ENCODE results near the gene DOK6. TPM values are rescaled to one million over a fixed set of nuclear protein-coding genes. Genes with fewer than 3 reads are reported as not detected.

Gene DOK6
- polyA plus RNA-seq, 4 donors: 0.27 to 5.7 (median 0.63) TPM; not detected in 1

DNA sequence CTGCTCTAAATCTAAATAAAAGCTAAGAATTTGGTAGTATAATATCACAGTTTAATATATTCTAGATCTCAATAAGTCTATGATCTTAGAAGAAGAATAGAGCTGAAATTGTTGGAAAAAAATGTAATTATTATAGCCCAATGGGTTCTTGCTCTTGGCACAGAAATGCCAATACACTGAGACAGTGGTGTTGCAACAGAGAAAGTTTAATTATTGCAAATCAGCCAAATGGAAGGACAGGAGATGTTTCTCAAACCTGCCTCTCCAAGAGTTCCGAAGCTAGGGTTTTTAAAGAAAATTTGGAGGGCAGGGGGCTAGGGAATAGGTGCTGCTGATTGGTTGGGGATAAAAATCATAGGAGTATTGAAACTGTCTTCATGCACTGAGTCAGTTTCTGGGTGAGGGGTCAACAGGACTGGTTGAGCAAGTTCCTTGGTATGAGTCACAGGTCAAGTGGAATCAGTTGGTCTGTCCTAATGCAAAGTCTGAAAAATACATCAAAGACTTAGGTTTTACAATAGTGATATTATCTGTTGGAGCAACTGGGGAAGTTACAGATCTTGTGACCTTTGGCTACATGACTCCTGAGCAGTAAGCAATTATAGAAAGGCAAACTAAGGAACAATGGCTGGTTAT is 318.3 kb downstream of the DOK6 start:
- Histone ChIP-seq H3K4me1 (ENCODE audit: control insufficient read depth in 3 of 3, insufficient read depth in 2 of 3, low read depth in 1 of 3, low read length in 2 of 3) (no peaks in the 10 kb centered on the region), H3K27me3 (ENCODE audit: control insufficient read depth in 3 of 3, insufficient read depth in 3 of 3, low read length in 3 of 3) (no peaks in the 10 kb centered on the region), H3K9me3 (ENCODE audit: control insufficient read depth in 2 of 2, insufficient read depth in 1 of 2, low read depth in 1 of 2, low read length in 1 of 2) (peaks cover 0 to 17% of the 10 kb centered on the region in 2 donors), H3K27ac (ENCODE audit: low read depth in 1 of 3, low read length in 2 of 3) (no peak overlapping the region), H3K4me3 (ENCODE audit: low read depth in 1 of 3, low read length in 3 of 3) (no peak overlapping the region), H3K36me3 (ENCODE audit: control insufficient read depth in 3 of 3, insufficient read depth in 2 of 3, low read depth in 1 of 3, low read length in 3 of 3) (no peaks in the 10 kb centered on the region)
- 76 to 84% (median 78%) methylated on average over 1 of the region's 1 CpG for WGBS, 3 donors
- no peak for FAIRE-seq
- DNase-seq: no peak

GRCh38 chr18:69720422-69720821 is 319.7 kb downstream of the DOK6 start:
- Histone ChIP-seq H3K27me3 (ENCODE audit: control insufficient read depth in 3 of 3, insufficient read depth in 3 of 3, low read length in 3 of 3) (no peaks in the 10 kb centered on the region), H3K9me3 (ENCODE audit: control insufficient read depth in 2 of 2, insufficient read depth in 1 of 2, low read depth in 1 of 2, low read length in 1 of 2) (peaks cover 0 to 17% of the 10 kb centered on the region in 2 donors), H3K36me3 (ENCODE audit: control insufficient read depth in 3 of 3, insufficient read depth in 2 of 3, low read depth in 1 of 3, low read length in 3 of 3) (no peaks in the 10 kb centered on the region), H3K4me3 (ENCODE audit: low read depth in 1 of 3, low read length in 3 of 3) (no peak overlapping the region), H3K4me1 (ENCODE audit: control insufficient read depth in 3 of 3, insufficient read depth in 2 of 3, low read depth in 1 of 3, low read length in 2 of 3) (no peaks in the 10 kb centered on the region), H3K27ac (ENCODE audit: low read depth in 1 of 3, low read length in 2 of 3) (no peak overlapping the region)
- DNase-seq (no peak), FAIRE-seq (no peak)
- WGBS, 3 donors: 64 to 68% (median 67%) methylated on average over 4 of the region's 4 CpGs

DNA sequence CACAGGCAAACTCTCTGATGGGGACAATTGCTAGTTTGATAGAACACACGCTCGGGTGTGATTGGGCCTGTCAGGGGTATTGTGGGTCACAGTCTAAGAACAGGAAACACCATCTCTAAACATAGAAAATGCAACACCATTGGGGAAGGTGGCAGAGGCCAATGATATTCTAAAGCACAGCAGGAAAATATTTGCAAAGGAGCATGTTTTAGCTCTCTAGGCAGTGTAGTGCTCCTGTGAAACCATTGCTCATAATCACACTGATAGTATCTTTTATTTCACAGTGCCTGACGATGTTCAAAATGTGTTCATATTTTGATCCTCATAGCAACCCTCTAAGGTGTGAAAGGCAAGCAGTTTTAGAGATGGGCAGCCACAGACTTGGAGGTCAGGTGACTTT is 322.7 kb downstream of the DOK6 start:
- H3K27ac ChIP-seq (ENCODE audit: low read depth in 1 of 3, low read length in 2 of 3): no peak overlapping the region
- peaks cover 0 to 7% of the 10 kb centered on the region in 2 donors for H3K9me3 ChIP-seq (ENCODE audit: control insufficient read depth in 2 of 2, insufficient read depth in 1 of 2, low read depth in 1 of 2, low read length in 1 of 2)
- H3K36me3 ChIP-seq (ENCODE audit: control insufficient read depth in 3 of 3, insufficient read depth in 2 of 3, low read depth in 1 of 3, low read length in 3 of 3): no peaks in the 10 kb centered on the region
- H3K27me3 ChIP-seq (ENCODE audit: control insufficient read depth in 3 of 3, insufficient read depth in 3 of 3, low read length in 3 of 3): no peaks in the 10 kb centered on the region
- no peak overlapping the region for H3K4me3 ChIP-seq (ENCODE audit: low read depth in 1 of 3, low read length in 3 of 3)
- no peaks in the 10 kb centered on the region for H3K4me1 ChIP-seq (ENCODE audit: control insufficient read depth in 3 of 3, insufficient read depth in 2 of 3, low read depth in 1 of 3, low read length in 2 of 3)
- FAIRE-seq (no peak), DNase-seq (no peak)
- WGBS, 3 donors: 65 to 76% (median 72%) methylated on average over 3 of the region's 3 CpGs

DNA sequence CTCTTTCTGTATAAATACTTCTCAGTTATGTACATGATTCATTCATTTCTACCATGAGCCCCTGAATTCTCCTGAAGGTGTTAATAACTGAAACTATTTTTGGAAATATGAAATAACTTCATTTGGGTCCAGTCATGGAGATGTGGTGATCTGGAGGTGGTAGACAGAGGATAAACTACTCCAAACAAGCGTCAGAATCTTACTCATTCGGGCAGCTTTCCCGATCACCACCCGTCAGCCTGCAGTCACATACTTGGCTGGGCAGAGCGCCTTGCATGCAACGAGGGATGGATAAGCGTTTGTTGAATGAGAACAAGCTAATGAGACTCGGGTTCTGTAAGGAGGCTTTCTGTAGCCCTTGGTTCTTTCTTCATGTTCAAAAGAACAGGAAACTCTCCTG is 324.3 kb downstream of the DOK6 start:
- DNase-seq: no peak
- Histone ChIP-seq H3K36me3 (ENCODE audit: control insufficient read depth in 3 of 3, insufficient read depth in 2 of 3, low read depth in 1 of 3, low read length in 3 of 3) (no peaks in the 10 kb centered on the region), H3K27me3 (ENCODE audit: control insufficient read depth in 3 of 3, insufficient read depth in 3 of 3, low read length in 3 of 3) (no peaks in the 10 kb centered on the region), H3K4me3 (ENCODE audit: low read depth in 1 of 3, low read length in 3 of 3) (no peak overlapping the region), H3K27ac (ENCODE audit: low read depth in 1 of 3, low read length in 2 of 3) (no peak overlapping the region), H3K4me1 (ENCODE audit: control insufficient read depth in 3 of 3, insufficient read depth in 2 of 3, low read depth in 1 of 3, low read length in 2 of 3) (no peaks in the 10 kb centered on the region), H3K9me3 (ENCODE audit: control insufficient read depth in 2 of 2, insufficient read depth in 1 of 2, low read depth in 1 of 2, low read length in 1 of 2) (no peaks in the 10 kb centered on the region)
- no peak for FAIRE-seq
- WGBS, 3 donors: 92% methylated on average over 8 of the region's 8 CpGs

DNA sequence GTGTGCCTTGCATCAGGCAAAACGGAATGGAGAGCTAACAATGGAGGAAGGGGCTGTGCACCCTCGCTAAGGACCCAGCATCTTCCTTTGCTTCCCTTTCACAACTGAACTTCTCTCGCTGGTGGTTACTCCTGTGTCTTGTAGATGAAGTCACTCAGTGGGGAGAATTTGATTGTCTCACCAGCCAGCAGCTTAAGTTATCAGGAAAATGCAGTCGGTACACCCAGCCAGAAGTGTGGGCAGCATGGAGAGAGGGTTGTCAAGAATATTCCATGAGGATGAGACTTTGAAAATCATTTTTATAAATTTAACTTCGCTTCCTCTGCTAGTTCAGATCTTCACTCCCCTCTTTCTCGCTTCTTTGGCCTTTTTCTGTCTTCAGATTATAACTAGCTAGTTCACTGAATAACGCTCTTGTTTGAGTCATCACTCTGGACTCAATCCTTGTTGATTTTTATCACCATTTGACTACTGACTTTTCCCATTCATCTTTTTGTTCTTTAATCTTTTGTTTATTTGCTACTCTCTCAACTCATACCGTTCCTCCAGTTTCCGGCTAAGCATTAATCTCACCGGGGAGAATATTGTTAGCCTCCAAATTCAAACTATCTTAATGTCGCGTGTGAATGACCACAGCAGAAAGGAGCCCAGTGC is 325.3 kb downstream of the DOK6 start:
- no peak for FAIRE-seq

GRCh38 chr18:69727912-69728572 is 327.4 kb downstream of the DOK6 start:
- DNase-seq: no peak
- H3K9me3 ChIP-seq (ENCODE audit: control insufficient read depth in 2 of 2, insufficient read depth in 1 of 2, low read depth in 1 of 2, low read length in 1 of 2): no peaks in the 10 kb centered on the region
- 82 to 85% (median 84%) methylated on average over 5 of the region's 5 CpGs for WGBS, 3 donors
- H3K27me3 ChIP-seq (ENCODE audit: control insufficient read depth in 3 of 3, insufficient read depth in 3 of 3, low read length in 3 of 3): no peaks in the 10 kb centered on the region
- H3K27ac ChIP-seq (ENCODE audit: low read depth in 1 of 3, low read length in 2 of 3): no peak overlapping the region
- H3K4me3 ChIP-seq (ENCODE audit: low read depth in 1 of 3, low read length in 3 of 3): no peak overlapping the region
- H3K36me3 ChIP-seq (ENCODE audit: control insufficient read depth in 3 of 3, insufficient read depth in 2 of 3, low read depth in 1 of 3, low read length in 3 of 3): no peaks in the 10 kb centered on the region
- FAIRE-seq: no peak
- H3K4me1 ChIP-seq (ENCODE audit: control insufficient read depth in 3 of 3, insufficient read depth in 2 of 3, low read depth in 1 of 3, low read length in 2 of 3): no peaks in the 10 kb centered on the region

More for the DNA sequence above, 325.3 kb downstream of the DOK6 start:
- Histone ChIP-seq H3K9me3 (ENCODE audit: control insufficient read depth in 2 of 2, insufficient read depth in 1 of 2, low read depth in 1 of 2, low read length in 1 of 2) (no peaks in the 10 kb centered on the region), H3K36me3 (ENCODE audit: control insufficient read depth in 3 of 3, insufficient read depth in 2 of 3, low read depth in 1 of 3, low read length in 3 of 3) (no peaks in the 10 kb centered on the region), H3K4me3 (ENCODE audit: low read depth in 1 of 3, low read length in 3 of 3) (no peak overlapping the region), H3K27ac (ENCODE audit: low read depth in 1 of 3, low read length in 2 of 3) (no peak overlapping the region), H3K27me3 (ENCODE audit: control insufficient read depth in 3 of 3, insufficient read depth in 3 of 3, low read length in 3 of 3) (no peaks in the 10 kb centered on the region), H3K4me1 (ENCODE audit: control insufficient read depth in 3 of 3, insufficient read depth in 2 of 3, low read depth in 1 of 3, low read length in 2 of 3) (no peaks in the 10 kb centered on the region)
- 81 to 83% (median 82%) methylated on average over 12 of the region's 12 CpGs for WGBS, 3 donors
- no peak for DNase-seq

- no peaks in the 10 kb centered on the region for H3K27me3 ChIP-seq (ENCODE audit: control insufficient read depth in 3 of 3, insufficient read depth in 3 of 3, low read length in 3 of 3)
- H3K4me3 ChIP-seq (ENCODE audit: low read depth in 1 of 3, low read length in 3 of 3): no peak overlapping the region
- 51 to 79% (median 56%) methylated on average over 1 of the region's 1 CpG for WGBS, 3 donors
- DNase-seq (no peak), FAIRE-seq (no peak)
- H3K9me3 ChIP-seq (ENCODE audit: control insufficient read depth in 2 of 2, insufficient read depth in 1 of 2, low read depth in 1 of 2, low read length in 1 of 2): peaks cover 0 to 6% of the 10 kb centered on the region in 2 donors
- H3K36me3 ChIP-seq (ENCODE audit: control insufficient read depth in 3 of 3, insufficient read depth in 2 of 3, low read depth in 1 of 3, low read length in 3 of 3): no peaks in the 10 kb centered on the region
- no peak overlapping the region for H3K27ac ChIP-seq (ENCODE audit: low read depth in 1 of 3, low read length in 2 of 3)
- H3K4me1 ChIP-seq (ENCODE audit: control insufficient read depth in 3 of 3, insufficient read depth in 2 of 3, low read depth in 1 of 3, low read length in 2 of 3): no peaks in the 10 kb centered on the region
Observed at GRCh38 chr18:69730664-69731063, 330.0 kb downstream of the DOK6 start.

DNA sequence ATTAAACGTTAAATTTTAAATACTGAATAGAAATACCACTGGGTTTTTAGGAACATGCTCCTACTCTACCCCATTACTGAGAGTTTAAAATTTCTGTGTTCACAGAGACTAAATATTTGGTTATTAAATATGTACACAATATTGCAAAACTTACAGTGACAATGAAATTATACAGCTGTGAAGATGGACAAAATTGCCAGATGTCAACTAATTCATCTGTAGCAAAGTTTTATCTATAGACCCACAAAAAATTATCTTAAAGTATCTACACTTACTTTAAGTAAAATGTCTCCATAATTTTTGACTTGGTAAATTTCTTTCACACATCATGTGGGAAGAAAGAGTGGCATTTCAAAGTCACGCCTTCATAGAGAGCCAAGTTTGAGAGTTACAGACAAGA is 333.8 kb downstream of the DOK6 start:
- H3K27me3 ChIP-seq (ENCODE audit: control insufficient read depth in 3 of 3, insufficient read depth in 3 of 3, low read length in 3 of 3): no peaks in the 10 kb centered on the region
- no peak overlapping the region for H3K4me3 ChIP-seq (ENCODE audit: low read depth in 1 of 3, low read length in 3 of 3)
- peaks cover 0 to 8% of the 10 kb centered on the region in 2 donors for H3K9me3 ChIP-seq (ENCODE audit: control insufficient read depth in 2 of 2, insufficient read depth in 1 of 2, low read depth in 1 of 2, low read length in 1 of 2)
- no peaks in the 10 kb centered on the region for H3K36me3 ChIP-seq (ENCODE audit: control insufficient read depth in 3 of 3, insufficient read depth in 2 of 3, low read depth in 1 of 3, low read length in 3 of 3)
- H3K27ac ChIP-seq (ENCODE audit: low read depth in 1 of 3, low read length in 2 of 3): no peak overlapping the region
- 77 to 89% (median 86%) methylated on average over 2 of the region's 2 CpGs for WGBS, 3 donors
- FAIRE-seq (no peak), DNase-seq (no peak)
- H3K4me1 ChIP-seq (ENCODE audit: control insufficient read depth in 3 of 3, insufficient read depth in 2 of 3, low read depth in 1 of 3, low read length in 2 of 3): no peaks in the 10 kb centered on the region
